Lung (tissue), 12 donors: ENCODE data around the gene GABBR2. TPM values are rescaled to one million over a fixed set of nuclear protein-coding genes. Genes with fewer than 3 reads are reported as not detected.
A peak's percentile ranks its signal among the peaks of the same experiment; 100 is the strongest.

Source experiments
- ATAC-seq: fragments of 200-7000 bp; cut with Tn5 transposase; one replicate; pipeline ENCODE4 v1.9.1; 2020; ENCODE audit warnings: moderate number of reproducible peaks; ENCODE audit not compliant: insufficient read depth, low FRiP score
- DNase-seq, 3 donors: peaks; one replicate each; pipeline ENCODE4 v3.0.0-alpha.2; 2013 to 2017
- H3K27ac ChIP-seq, 2 donors: one replicate each; pipeline ENCODE4 v1.5.1; 2013; ENCODE audit warnings: mild to moderate bottlenecking in 2 of 2, moderate library complexity in 2 of 2, control low read depth in 1 of 2, inconsistent platforms in 1 of 2, low read depth in 1 of 2, low read length in 1 of 2
- H3K27me3 ChIP-seq, 3 donors: one replicate each; pipeline ENCODE4 v1.5.1; 2013; ENCODE audit warnings: low read length in 2 of 3; ENCODE audit not compliant: control insufficient read depth in 3 of 3, insufficient read depth in 3 of 3
- H3K36me3 ChIP-seq, 4 donors: one replicate each; pipeline ENCODE4 v1.5.1; 2013; ENCODE audit warnings: low read length in 4 of 4, mild to moderate bottlenecking in 1 of 4, moderate library complexity in 1 of 4; ENCODE audit not compliant: control insufficient read depth in 4 of 4, insufficient read depth in 4 of 4
- H3K4me1 ChIP-seq, 5 donors: one replicate each; pipeline ENCODE4 v1.5.1; 2013; ENCODE audit warnings: low read length in 5 of 5, mild to moderate bottlenecking in 2 of 5, moderate library complexity in 1 of 5; ENCODE audit not compliant: control insufficient read depth in 5 of 5, insufficient read depth in 5 of 5
- H3K4me3 ChIP-seq: one replicate; pipeline ENCODE4 v1.5.1; 2013; ENCODE audit warnings: mild to moderate bottlenecking, control low read depth, moderate library complexity
- H3K9ac ChIP-seq, 2 donors: one replicate each; pipeline ENCODE4 v1.5.1; 2013; ENCODE audit warnings: low read length in 2 of 2, control low read depth in 1 of 2; ENCODE audit not compliant: insufficient read depth in 1 of 2
- H3K9me3 ChIP-seq, 4 donors: one replicate each; pipeline ENCODE4 v1.5.1; 2013; ENCODE audit warnings: low read length in 3 of 4, mild to moderate bottlenecking in 1 of 4, moderate library complexity in 1 of 4; ENCODE audit not compliant: control insufficient read depth in 4 of 4, insufficient read depth in 3 of 4
- CTCF ChIP-seq: IDR thresholded peaks from 2 replicates; pipeline ENCODE4 v1.5.1; 2012; ENCODE audit warnings: mild to moderate bottlenecking; ENCODE audit errors: control extremely low read depth, extremely low read depth
- WGBS, 2 donors: extraction: QIAGEN DNeasy Blood & Tissue Kit; methylation state at CpG; one replicate each; pipeline ENCODE4 v1.1.7; 2013; 5-methylcytosine and 5-hydroxymethylcytosine counted together
- polyA plus RNA-seq, 2 donors: library from polyadenylated mRNA; stranded (reverse); fragments of 200-250 nt; gene quantifications; one replicate each; pipeline ENCODE4 v1.2.1, GENCODE V29; 2013
- total RNA-seq, 2 donors: library from RNA; depleted of rRNA in 1 of 2; stranded (reverse); fragments of >200 nt in 1 of 2; gene quantifications; one replicate each; pipeline ENCODE4 v1.2.1, GENCODE V29; 2014 to 2021
- donor health status: control.
- donor health status: control.
- donor health status: Bipolar disorder and iron deficiency.
- donor health status: healthy.
- donor health status: DM: yes; HTN: yes; CAD: no.

Gene GABBR2
- total and polyA plus RNA-seq, 4 donors: 0.40 to 1.8 (median 0.64) TPM

GRCh38 chr9:98264516-98264915 is 444.2 kb downstream of the GABBR2 start:
- H3K27me3 ChIP-seq: no peaks in the 10 kb centered on the region
- no peak for TF ChIP-seq CTCF
- DNase-seq (no peak), ATAC-seq (no peak)
- no peaks in the 10 kb centered on the region for H3K4me1 ChIP-seq
- H3K9me3 ChIP-seq: no peaks in the 10 kb centered on the region
- H3K36me3 ChIP-seq: no peaks in the 10 kb centered on the region
- H3K4me3 ChIP-seq: no peak overlapping the region
- H3K27ac ChIP-seq: no peak overlapping the region
- H3K9ac ChIP-seq: no peak overlapping the region
- WGBS, 2 donors: 86 to 91% methylated on average over 2 of the region's 2 CpGs

- Histone ChIP-seq H3K4me3 (no peak overlapping the region), H3K27me3 (no peaks in the 10 kb centered on the region), H3K9me3 (no peaks in the 10 kb centered on the region), H3K27ac (no peak overlapping the region), H3K36me3 (no peaks in the 10 kb centered on the region), H3K9ac (no peak overlapping the region), H3K4me1 (no peaks in the 10 kb centered on the region)
- WGBS, 2 donors: 35 to 44% methylated on average over 8 of the region's 8 CpGs
- peak; percentile 95 for TF ChIP-seq CTCF
- DNase-seq: peak; percentile 80 to 83 (median 82)
- peak; percentile 79 for ATAC-seq
Measured at GRCh38 chr9:98263482-98264357, 445.0 kb downstream of the GABBR2 start.

GRCh38 chr9:98263080-98263479 is 445.7 kb downstream of the GABBR2 start:
- DNase-seq (no peak), ATAC-seq (no peak)
- H3K9me3 ChIP-seq: no peaks in the 10 kb centered on the region
- 63 to 87% methylated on average over 1 of the region's 1 CpG for WGBS, 2 donors
- H3K4me1 ChIP-seq: no peaks in the 10 kb centered on the region
- no peak for TF ChIP-seq CTCF
- H3K27me3 ChIP-seq: no peaks in the 10 kb centered on the region
- no peaks in the 10 kb centered on the region for H3K36me3 ChIP-seq
- H3K4me3 ChIP-seq: no peak overlapping the region
- no peak overlapping the region for H3K27ac ChIP-seq
- H3K9ac ChIP-seq: no peak overlapping the region
